Keratinocyte (primary cell): ENCODE data around the gene RNF157. TPM values are rescaled to one million over a fixed set of nuclear protein-coding genes. Genes with fewer than 3 reads are reported as not detected.

Source experiments
- DNase-seq: peaks from one replicate; pipeline ENCODE4 v3.0.0-alpha.2; 2011; ENCODE audit warnings: low read depth, missing footprints, low spot score
- FAIRE-seq: peaks from 2 replicates; lab custom pipeline; 2011; peaks lifted over from hg19 to GRCh38; lab: Jason Lieb, UNC
- H2AFZ ChIP-seq: 2 replicates; pipeline ENCODE4 v1.6.0; 2012; ENCODE audit warnings: low read length, control low read depth, inconsistent platforms; ENCODE audit not compliant: control insufficient read depth
- H3K27ac ChIP-seq: 2 replicates; pipeline ENCODE4 v1.5.1; 2011; ENCODE audit warnings: low read length; ENCODE audit not compliant: control insufficient read depth, insufficient read depth
- H3K27me3 ChIP-seq: 3 replicates; pipeline ENCODE4 v1.6.0; 2011; ENCODE audit warnings: low read length; ENCODE audit not compliant: control insufficient read depth, insufficient read depth; ENCODE audit errors: extremely low read depth
- H3K36me3 ChIP-seq, 2 experiments: 2 replicates in 1 of 2; 3 replicates in 1 of 2; pipeline ENCODE4 v1.5.1; 2011; ENCODE audit warnings: low read length in 2 of 2, mild to moderate bottlenecking in 1 of 2; ENCODE audit not compliant: control insufficient read depth in 2 of 2, insufficient read depth in 2 of 2; ENCODE audit errors: extremely low read depth in 1 of 2
- H3K4me1 ChIP-seq: 3 replicates; pipeline ENCODE4 v1.5.1; 2011; ENCODE audit warnings: low read length; ENCODE audit not compliant: control insufficient read depth, insufficient read depth; ENCODE audit errors: extremely low read depth
- H3K4me2 ChIP-seq: 3 replicates; pipeline ENCODE4 v1.6.0; 2011; ENCODE audit warnings: low read depth, low read length; ENCODE audit not compliant: control insufficient read depth, insufficient read depth; ENCODE audit errors: extremely low read depth
- H3K4me3 ChIP-seq, 3 experiments: fragments of 200-600 bp in 1 of 3; sonication (generic) in 1 of 3; 2 replicates in 2 of 3; 3 replicates in 1 of 3; pipeline ENCODE4 v1.5.1; 2011 to 2016; ENCODE audit warnings: low read length in 3 of 3, mild to moderate bottlenecking in 3 of 3, control low read depth in 2 of 3, inconsistent platforms in 1 of 3, low read depth in 1 of 3, mixed read lengths in 1 of 3, mixed run types in 1 of 3, moderate library complexity in 1 of 3; ENCODE audit not compliant: control insufficient read depth in 2 of 3, insufficient read depth in 2 of 3; ENCODE audit errors: extremely low read depth in 1 of 3
- H3K79me2 ChIP-seq: 2 replicates; pipeline ENCODE4 v1.6.0; 2012; ENCODE audit warnings: low read length; ENCODE audit not compliant: control insufficient read depth, insufficient read depth
- H3K9ac ChIP-seq: 3 replicates; pipeline ENCODE4 v1.6.0; 2011; ENCODE audit warnings: low read length; ENCODE audit not compliant: control insufficient read depth, insufficient read depth; ENCODE audit errors: extremely low read depth
- H3K9me1 ChIP-seq: 3 replicates; pipeline ENCODE4 v1.6.0; 2011; ENCODE audit warnings: low read length; ENCODE audit not compliant: control insufficient read depth, insufficient read depth; ENCODE audit errors: extremely low read depth
- H3K9me3 ChIP-seq: 2 replicates; pipeline ENCODE4 v1.5.1; 2012; ENCODE audit warnings: low read depth, low read length; ENCODE audit not compliant: control insufficient read depth
- H4K20me1 ChIP-seq: 3 replicates; pipeline ENCODE4 v1.6.0; 2011; ENCODE audit warnings: low read length; ENCODE audit not compliant: control insufficient read depth, insufficient read depth; ENCODE audit errors: extremely low read depth
- EZH2 ChIP-seq: IDR thresholded peaks from one replicate; pipeline ENCODE4 v1.6.1; 2012; ENCODE audit warnings: inconsistent platforms, mild to moderate bottlenecking, low read length, moderate library complexity
- dilution Hi-C: fragments of 300-500 bp; cut with MboI; formaldehyde crosslinking; loops from one replicate; pipeline ENCODE4 v1.7.0; 2020; ENCODE audit warnings: low sequenced_read_pairs; ENCODE audit not compliant: extremely low pct_ligation_motif_present
- polyA minus RNA-seq, 3 experiments: library from RNA; depleted of rRNA, polyadenylated mRNA; stranded (reverse); fragments of >200 nt; gene quantifications; 1 replicate in 1 of 3; 2 replicates in 1 of 3; 3 replicates in 1 of 3; pipeline ENCODE4 v1.2.3, GENCODE V29; 2011
- polyA plus RNA-seq, 5 experiments: library from polyadenylated mRNA; depleted of rRNA in 3 of 5; stranded (reverse) in 3 of 5; stranded (forward) in 1 of 5; unstranded in 1 of 5; fragments of >200 nt; gene quantifications; 1 replicate in 1 of 5; 2 replicates in 3 of 5; 3 replicates in 1 of 5; pipeline versions ENCODE4 v1.2.1 to v1.2.3, GENCODE V29; 2011 to 2012; ENCODE audit warnings: missing spikeins in 2 of 5, low read depth in 1 of 5, low replicate concordance in 1 of 5
- TF ChIP-seq, protein P1 (sequence below), 3 experiments: IDR thresholded peaks in 1 of 3; conservative IDR thresholded peaks in 1 of 3; optimal IDR thresholded peaks in 1 of 3; 2 replicates in 2 of 3; 3 replicates in 1 of 3; pipeline versions ENCODE3 to v1.5.1; 2011; ENCODE audit warnings: low read length in 3 of 3, mild to moderate bottlenecking in 3 of 3, moderate library complexity in 2 of 3, control low read depth in 1 of 3, inconsistent platforms in 1 of 3; ENCODE audit not compliant: insufficient read depth in 2 of 3; ENCODE audit errors: extremely low read depth in 1 of 3

RNF157 gene
- not detected in 3 replicates for polyA plus RNA-seq
- not detected for polyA plus RNA-seq (2011; ENCODE audit: low read depth)
- polyA plus RNA-seq (2011; cell fraction: cytosol; rRNA removed), result not detected in 2 replicates
- polyA plus RNA-seq (2011; cell fraction: nucleus; rRNA removed), result not detected in 2 replicates
- polyA plus RNA-seq (2012; ENCODE audit: low replicate concordance), result not detected in 2 replicates
- polyA minus RNA-seq, result not detected in 3 replicates
- polyA minus RNA-seq (2011; cell fraction: cytosol; rRNA and poly(A)+ RNA removed), result not detected
- not detected in 2 replicates for polyA minus RNA-seq (2011; cell fraction: nucleus; rRNA and poly(A)+ RNA removed)

DNA sequence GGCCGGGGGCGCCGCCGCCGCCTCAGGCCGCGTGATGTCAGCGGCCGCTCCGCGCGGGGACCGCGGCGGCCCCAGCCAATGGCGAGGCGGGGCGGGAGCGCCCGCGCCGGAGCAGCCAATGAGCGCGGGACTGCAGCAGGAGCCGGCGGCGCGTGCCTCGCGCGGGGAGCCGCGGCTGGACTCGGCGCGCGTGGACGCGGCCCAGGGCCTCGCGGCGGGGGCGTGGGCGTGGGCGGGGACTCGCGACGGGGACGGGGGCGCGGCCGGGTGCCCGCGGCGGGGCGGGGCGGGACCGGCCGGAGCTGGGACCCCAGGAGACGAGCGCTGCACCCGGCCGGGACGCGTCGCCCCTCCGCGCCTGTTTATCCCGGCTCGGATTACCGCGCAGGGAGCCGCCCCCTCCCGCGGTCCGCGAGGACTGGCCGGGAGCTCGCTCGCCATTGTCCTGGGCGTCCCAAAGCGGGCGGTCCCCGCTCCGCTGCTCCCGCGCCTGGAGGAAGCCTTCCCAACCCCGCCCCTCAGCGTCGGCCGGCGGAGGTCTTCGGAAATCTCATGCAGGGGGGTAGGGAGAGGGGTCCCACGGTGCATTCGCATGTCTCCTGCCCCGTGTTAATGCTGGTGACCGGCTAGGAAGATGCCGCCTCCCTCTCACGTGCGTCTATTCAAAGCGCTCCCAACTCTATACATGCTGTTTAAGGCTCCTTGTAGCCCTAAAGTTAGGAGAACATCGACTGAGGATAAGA is at the start of gene RNF157:
Gene RNF157, minus strand, starts transcription at position 33 of the 743 bp plus-strand sequence. CDS start 253 bp downstream, outside the sequence.
- no peak for FAIRE-seq
- no peaks in the 10 kb centered on the region for H3K9me3 ChIP-seq
- H3K9me1 ChIP-seq, result no peaks in the 10 kb centered on the region
- H3K4me1 ChIP-seq, result peaks cover 4% of the 10 kb centered on the region
- peak within 1 kb of the TSS; percentile 38 to 59 (median 54) for H3K4me3 ChIP-seq
- peaks cover 58% of the 10 kb centered on the region for H3K27me3 ChIP-seq
- no peak for DNase-seq
- no peaks in the 10 kb centered on the region for H3K36me3 ChIP-seq
- H3K4me2 ChIP-seq, result peak within 1 kb of the TSS; percentile 68
- no peaks in the 10 kb centered on the region for H3K79me2 ChIP-seq
- H2AFZ ChIP-seq, result peak within 1 kb of the TSS; percentile 62
- dilution Hi-C loops, result no loop called here
- H3K27ac ChIP-seq, result no peak within 1 kb of the TSS
- no peak within 1 kb of the TSS for H3K9ac ChIP-seq
- TF ChIP-seq EZH2, result peak; percentile 99
- TF ChIP-seq, protein P1, sequence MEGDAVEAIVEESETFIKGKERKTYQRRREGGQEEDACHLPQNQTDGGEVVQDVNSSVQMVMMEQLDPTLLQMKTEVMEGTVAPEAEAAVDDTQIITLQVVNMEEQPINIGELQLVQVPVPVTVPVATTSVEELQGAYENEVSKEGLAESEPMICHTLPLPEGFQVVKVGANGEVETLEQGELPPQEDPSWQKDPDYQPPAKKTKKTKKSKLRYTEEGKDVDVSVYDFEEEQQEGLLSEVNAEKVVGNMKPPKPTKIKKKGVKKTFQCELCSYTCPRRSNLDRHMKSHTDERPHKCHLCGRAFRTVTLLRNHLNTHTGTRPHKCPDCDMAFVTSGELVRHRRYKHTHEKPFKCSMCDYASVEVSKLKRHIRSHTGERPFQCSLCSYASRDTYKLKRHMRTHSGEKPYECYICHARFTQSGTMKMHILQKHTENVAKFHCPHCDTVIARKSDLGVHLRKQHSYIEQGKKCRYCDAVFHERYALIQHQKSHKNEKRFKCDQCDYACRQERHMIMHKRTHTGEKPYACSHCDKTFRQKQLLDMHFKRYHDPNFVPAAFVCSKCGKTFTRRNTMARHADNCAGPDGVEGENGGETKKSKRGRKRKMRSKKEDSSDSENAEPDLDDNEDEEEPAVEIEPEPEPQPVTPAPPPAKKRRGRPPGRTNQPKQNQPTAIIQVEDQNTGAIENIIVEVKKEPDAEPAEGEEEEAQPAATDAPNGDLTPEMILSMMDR (optimal IDR thresholded peaks at IDR 0.05 in 1 of 3, IDR thresholded peaks at IDR 0.05 in 1 of 3, conservative IDR thresholded peaks at IDR 0.05 in 1 of 3; ENCODE audit: extremely low read depth in 1 of 3, insufficient read depth in 2 of 3, low read length in 3 of 3), result no peak
- H4K20me1 ChIP-seq, result no peaks in the 10 kb centered on the region

DNA sequence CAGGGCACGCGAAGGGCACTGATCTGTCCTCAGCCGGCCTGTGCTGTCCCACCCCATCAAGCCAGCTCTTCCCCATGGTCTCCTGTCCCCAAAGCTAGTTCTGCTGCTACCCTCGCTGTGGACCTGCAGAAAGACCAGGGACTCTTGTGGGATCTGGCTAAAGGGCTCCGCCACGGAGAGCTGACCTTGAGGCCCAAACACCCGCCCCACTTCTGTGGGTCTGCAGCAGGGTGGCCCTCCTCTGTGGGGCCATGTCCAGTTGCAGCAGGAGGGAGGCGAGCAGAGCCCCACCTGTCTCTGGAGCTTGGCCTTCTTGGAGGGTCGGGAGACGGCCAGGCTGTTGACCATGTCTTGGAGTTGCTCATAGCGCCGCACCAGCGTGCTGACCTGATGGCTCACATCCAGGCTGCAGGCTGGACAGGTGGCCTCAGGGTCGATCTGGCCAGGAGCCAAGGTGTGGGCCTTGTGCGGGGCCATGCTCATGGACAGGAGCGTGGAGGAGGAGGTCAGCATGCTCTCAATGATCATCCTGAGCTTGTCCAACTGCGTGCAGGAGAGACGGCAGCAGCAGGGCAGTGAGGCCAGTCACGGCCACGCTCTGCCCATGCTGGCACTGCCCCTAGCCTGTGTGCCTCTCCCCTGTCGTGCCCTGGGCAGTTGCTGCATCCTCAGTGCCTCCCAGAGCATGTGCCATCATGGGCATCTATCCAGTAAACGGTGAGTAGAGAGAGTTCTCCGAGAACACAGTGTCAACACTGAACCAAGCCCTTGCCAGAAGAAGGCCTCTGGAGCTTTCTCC is 41.5 kb upstream of the RNF157 start:
- H4K20me1 ChIP-seq, result no peaks in the 10 kb centered on the region
- H3K27ac ChIP-seq, result no peak overlapping the region
- H3K36me3 ChIP-seq, result no peaks in the 10 kb centered on the region
- H3K9ac ChIP-seq, result no peak overlapping the region
- DNase-seq (no peak), FAIRE-seq (no peak)
- no peak overlapping the region for H3K4me2 ChIP-seq
- H3K27me3 ChIP-seq, result no peaks in the 10 kb centered on the region
- dilution Hi-C loops, result no loop called here
- no peak overlapping the region for H2AFZ ChIP-seq
- no peak overlapping the region for H3K4me3 ChIP-seq
- no peaks in the 10 kb centered on the region for H3K9me1 ChIP-seq
- H3K9me3 ChIP-seq, result no peaks in the 10 kb centered on the region
- no peaks in the 10 kb centered on the region for H3K79me2 ChIP-seq
- TF ChIP-seq EZH2, result no peak
- TF ChIP-seq, protein P1 (optimal IDR thresholded peaks at IDR 0.05 in 1 of 3, IDR thresholded peaks at IDR 0.05 in 1 of 3, conservative IDR thresholded peaks at IDR 0.05 in 1 of 3; ENCODE audit: extremely low read depth in 1 of 3, insufficient read depth in 2 of 3, low read length in 3 of 3), result no peak
- no peaks in the 10 kb centered on the region for H3K4me1 ChIP-seq
